Activated CD4-positive, alpha-beta memory T cell treated with anti-CD3 and anti-CD28 coated beads, Interleukin-2, amount 10 ng/mL, durations not matched to agents 7 days and 5 days (primary cell): ENCODE results near the gene MATCAP1. TPM values are rescaled to one million over a fixed set of nuclear protein-coding genes. Genes with fewer than 3 reads are reported as not detected.

ENCODE experiments used
- CTCF ChIA-PET: fragments of 350-600 bp; sonication (Branson Sonifier 250); formaldehyde crosslinking; loops from one replicate; lab custom pipeline; 2021; ENCODE audit warnings: antibody characterized with exemption, inconsistent platforms; lab: Charles Lee
- POLR2A ChIA-PET: fragments of 350-600 bp; sonication (Branson Sonifier 250); formaldehyde crosslinking; loops from one replicate; lab custom pipeline; 2021; ENCODE audit warnings: antibody characterized with exemption; lab: Charles Lee
- DNase-seq: peaks from one replicate; pipeline ENCODE4 v3.0.0-alpha.2; 2020
- H3K27ac Mint-ChIP-seq: one replicate; pipeline ENCODE4 v1.8.0; 2021; ENCODE audit warnings: mild to moderate bottlenecking, mixed read lengths
- H3K27me3 Mint-ChIP-seq: one replicate; pipeline ENCODE4 v1.8.0; 2021; ENCODE audit warnings: mixed read lengths
- H3K36me3 Mint-ChIP-seq: one replicate; pipeline ENCODE4 v1.8.0; 2021; ENCODE audit warnings: low read depth, mixed read lengths
- H3K4me1 Mint-ChIP-seq: one replicate; pipeline ENCODE4 v1.8.0; 2021; ENCODE audit warnings: mixed read lengths
- H3K4me3 Mint-ChIP-seq: one replicate; pipeline ENCODE4 v1.8.0; 2021; ENCODE audit warnings: mild to moderate bottlenecking, mixed read lengths
- H3K9me3 Mint-ChIP-seq: one replicate; pipeline ENCODE4 v1.8.0; 2021; ENCODE audit warnings: mixed read lengths
- total RNA-seq, 2 experiments: library from RNA; stranded (reverse); gene quantifications; one replicate each; pipeline ENCODE4 v1.2.3, GENCODE V29; 2021

MATCAP1 gene
- total RNA-seq, 2 experiments from 2014 or later: 63.9 to 70.9 TPM

DNA sequence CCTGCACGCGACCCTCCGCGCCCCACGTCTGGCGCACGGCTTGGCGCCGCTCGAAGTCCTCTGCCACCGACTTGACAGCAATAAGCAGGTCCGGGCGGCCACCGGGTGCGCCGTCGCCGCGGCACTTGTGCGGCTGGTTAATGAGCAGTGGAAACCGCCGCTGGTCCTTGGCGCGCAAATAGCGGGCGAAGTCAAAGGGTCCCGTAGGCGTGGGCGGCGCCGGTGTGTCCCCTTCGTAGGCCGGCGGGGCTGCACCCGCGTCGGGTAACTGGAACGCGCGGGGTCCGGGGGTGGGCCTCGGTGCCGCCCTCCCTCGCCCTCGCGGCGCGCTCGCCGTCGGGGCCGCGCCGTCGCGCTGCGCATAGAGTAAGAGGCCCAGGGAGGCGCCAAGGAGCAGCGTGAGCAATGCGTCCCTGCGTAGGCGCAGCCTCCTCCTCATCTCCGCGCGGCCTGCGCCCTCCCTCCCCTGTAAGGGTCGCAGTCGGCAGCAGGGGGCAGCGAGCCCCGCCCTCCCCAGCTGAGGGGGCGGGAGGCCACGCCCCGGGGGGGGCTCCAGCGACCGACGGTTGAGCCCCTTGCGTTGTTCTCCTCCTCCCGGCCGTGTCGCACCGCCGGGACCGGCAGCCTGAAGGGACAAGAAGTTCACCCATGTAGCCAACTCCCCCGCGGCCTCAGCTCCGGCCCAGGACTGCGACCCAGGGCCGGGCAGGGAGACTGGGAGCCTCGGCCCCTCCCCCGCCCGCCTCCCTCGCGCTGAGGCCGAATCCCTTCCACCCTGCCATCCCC is 33.5 kb downstream of the MATCAP1 start:
- H3K4me1 Mint-ChIP-seq: peaks cover 37% of the 10 kb centered on the region
- POLR2A ChIA-PET: interaction anchor here (0.6 to 2.9 kb wide), 15 partner anchors 7 to 234 kb away, joined by 3 to 25 read pairs (median 5); partner anchors contain the start of genes FBXL8 and TRADD
- CTCF ChIA-PET: interaction anchor here (0.9 to 6.1 kb wide), 8 partner anchors 9 to 190 kb away, joined by 3 to 152 read pairs (median 6); partner anchors contain the start of genes CES3, FBXL8 and TRADD
- peak overlapping the region; percentile 73 for H3K4me3 Mint-ChIP-seq
- H3K9me3 Mint-ChIP-seq: no peaks in the 10 kb centered on the region
- peak overlapping the region; percentile 71 for H3K27ac Mint-ChIP-seq
- peak; percentile 60 for DNase-seq
- no peaks in the 10 kb centered on the region for H3K27me3 Mint-ChIP-seq
- peaks cover 40% of the 10 kb centered on the region for H3K36me3 Mint-ChIP-seq

GRCh38 chr16:67149276-67150046 is 34.3 kb downstream of the MATCAP1 start:
- no peak overlapping the region for H3K27ac Mint-ChIP-seq
- POLR2A ChIA-PET: interaction anchor here (0.7 to 1.1 kb wide), 5 partner anchors 8 to 136 kb away, joined by 3 to 4 read pairs (median 3); partner anchors contain the start of gene NOL3

DNA sequence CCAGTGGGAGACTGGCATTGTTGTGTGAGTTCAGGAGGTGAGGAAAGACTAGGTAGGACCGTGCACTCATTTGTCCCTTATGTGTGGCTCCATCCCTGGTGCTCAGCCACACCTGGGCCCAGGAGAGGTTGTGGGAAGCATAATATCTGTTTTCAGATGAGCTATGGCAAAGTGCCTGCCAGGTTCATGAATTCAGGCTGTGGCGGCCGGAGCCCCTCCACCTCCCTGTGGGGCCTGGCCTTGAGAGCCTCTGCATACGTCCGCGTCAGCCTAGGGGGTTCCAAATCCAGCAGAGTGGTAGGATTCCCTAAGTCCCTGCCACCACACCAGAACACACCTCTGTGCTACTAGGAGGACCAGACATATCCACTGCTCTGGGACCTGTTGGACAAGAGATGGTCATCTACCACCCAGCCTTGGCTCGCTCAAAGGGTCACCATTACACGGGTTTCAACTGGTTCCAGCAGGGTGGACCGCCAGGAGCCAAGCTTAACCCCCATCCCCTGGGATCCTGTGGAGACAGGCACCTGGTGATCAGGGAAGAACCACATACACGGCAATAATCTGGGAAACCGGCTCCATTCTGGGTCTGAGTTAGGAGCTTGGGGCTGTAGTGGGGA is 35.0 kb downstream of the MATCAP1 start:
- Mint-ChIP-seq H3K27me3 (no peaks in the 10 kb centered on the region), H3K36me3 (peaks cover 41% of the 10 kb centered on the region), H3K27ac (no peak overlapping the region), H3K4me1 (peaks cover 29% of the 10 kb centered on the region), H3K9me3 (no peaks in the 10 kb centered on the region), H3K4me3 (peak overlapping the region; percentile 38)
- DNase-seq: no peak
- ChIA-PET POLR2A (interaction anchor here (0.7 to 1.1 kb wide), 5 partner anchors 9 to 135 kb away, joined by 3 to 4 read pairs (median 3); partner anchors contain the start of gene NOL3), CTCF (interaction anchor here (0.9 kb wide), 1 partner anchor 195 kb away, joined by 3 read pairs; no protein-coding TSS in a partner anchor)

More at GRCh38 chr16:67149276-67150046, 34.3 kb downstream of the MATCAP1 start:
- CTCF ChIA-PET: interaction anchor here (0.9 to 2.3 kb wide), 2 partner anchors 11 to 195 kb away, joined by 3 to 11 read pairs; partner anchors contain the start of genes FBXL8 and TRADD
- H3K4me1 Mint-ChIP-seq: peaks cover 35% of the 10 kb centered on the region
- H3K4me3 Mint-ChIP-seq: peak overlapping the region; percentile 43
- no peaks in the 10 kb centered on the region for H3K9me3 Mint-ChIP-seq
- H3K36me3 Mint-ChIP-seq: peaks cover 44% of the 10 kb centered on the region
- DNase-seq: no peak
- H3K27me3 Mint-ChIP-seq: no peaks in the 10 kb centered on the region

GRCh38 chr16:67148221-67148620 is 35.5 kb downstream of the MATCAP1 start:
- peaks cover 25% of the 10 kb centered on the region for H3K4me1 Mint-ChIP-seq
- ChIA-PET POLR2A (no interaction called here), CTCF (no interaction called here)
- H3K27ac Mint-ChIP-seq: no peak overlapping the region
- DNase-seq: no peak
- H3K36me3 Mint-ChIP-seq: peaks cover 41% of the 10 kb centered on the region
- no peaks in the 10 kb centered on the region for H3K9me3 Mint-ChIP-seq
- no peak overlapping the region for H3K4me3 Mint-ChIP-seq
- H3K27me3 Mint-ChIP-seq: no peaks in the 10 kb centered on the region

DNA sequence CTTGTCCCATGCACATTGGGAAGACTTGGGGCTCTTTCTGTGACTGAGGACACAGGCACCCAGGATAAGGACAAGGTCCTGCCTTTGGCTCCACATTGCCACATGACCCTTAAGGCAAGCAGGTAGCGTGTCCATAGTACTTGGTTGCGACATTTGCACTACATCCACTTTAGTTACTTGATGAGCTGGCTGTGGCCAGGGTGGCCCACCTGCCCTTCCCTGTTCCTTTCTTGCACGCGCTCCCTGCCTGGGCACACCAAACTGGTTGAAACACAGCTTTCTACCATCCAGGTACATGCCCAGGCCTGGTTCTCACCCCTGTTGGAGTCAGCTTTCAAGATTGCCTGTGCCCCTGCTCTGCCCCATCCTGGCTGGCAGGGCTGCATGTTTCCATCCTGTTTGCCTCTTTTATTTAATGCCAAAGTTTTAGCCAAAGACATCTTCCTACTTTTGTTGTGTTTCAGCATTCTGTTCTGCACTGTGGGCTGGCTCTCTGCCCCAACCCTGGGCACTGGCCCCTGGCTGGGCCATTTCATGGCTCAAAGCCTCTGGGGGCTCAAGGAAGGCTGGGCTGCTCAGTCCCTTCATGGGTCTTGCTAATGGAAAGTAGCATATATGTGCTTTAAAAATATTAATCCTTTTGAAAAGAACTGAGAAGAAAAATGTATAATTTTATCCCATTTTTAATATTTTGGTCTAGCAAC is 36.2 kb downstream of the MATCAP1 start:
- no peak overlapping the region for H3K4me3 Mint-ChIP-seq
- H3K36me3 Mint-ChIP-seq: peaks cover 37% of the 10 kb centered on the region
- ChIA-PET POLR2A (interaction anchor here (0.9 kb wide), 1 partner anchor 110 kb away, joined by 3 read pairs; no protein-coding TSS in a partner anchor), CTCF (interaction anchor here (1.2 kb wide), 1 partner anchor 8 kb away, joined by 3 read pairs; no protein-coding TSS in a partner anchor)
- peak overlapping the region; percentile 68 for H3K27ac Mint-ChIP-seq
- H3K27me3 Mint-ChIP-seq: no peaks in the 10 kb centered on the region
- H3K9me3 Mint-ChIP-seq: no peaks in the 10 kb centered on the region
- peaks cover 19% of the 10 kb centered on the region for H3K4me1 Mint-ChIP-seq
- no peak for DNase-seq

GRCh38 chr16:67146523-67147357 is 37.0 kb downstream of the MATCAP1 start:
- DNase-seq: no peak
- POLR2A ChIA-PET: interaction anchor here (0.9 kb wide), 1 partner anchor 109 kb away, joined by 3 read pairs; no protein-coding TSS in a partner anchor
- Mint-ChIP-seq H3K4me1 (peaks cover 15% of the 10 kb centered on the region), H3K27me3 (no peaks in the 10 kb centered on the region), H3K27ac (peak overlapping the region; percentile 35), H3K4me3 (no peak overlapping the region), H3K36me3 (peaks cover 40% of the 10 kb centered on the region), H3K9me3 (no peaks in the 10 kb centered on the region)
- CTCF ChIA-PET: interaction anchor here (1.2 kb wide), 1 partner anchor 8 kb away, joined by 3 read pairs; no protein-coding TSS in a partner anchor

DNA sequence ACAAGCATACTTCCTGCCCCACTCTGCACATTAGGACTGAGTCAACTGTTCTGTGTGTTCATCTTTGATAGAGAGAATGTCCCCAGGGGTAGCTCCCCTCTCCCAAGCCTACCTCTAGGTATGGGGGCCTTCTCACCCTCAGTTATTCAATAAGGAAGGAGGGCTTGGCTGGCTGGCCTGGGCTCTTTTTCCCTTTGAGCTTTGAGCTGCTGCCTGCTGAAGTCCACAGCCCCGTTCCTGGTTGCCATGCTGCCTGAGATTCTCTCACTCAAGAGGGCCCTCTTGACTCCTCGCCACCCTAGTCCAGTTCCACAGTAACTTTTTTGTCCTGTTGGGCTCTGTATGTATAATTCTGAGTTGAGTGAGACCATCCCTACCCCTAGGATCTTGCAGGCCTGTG is 38.0 kb downstream of the MATCAP1 start:
- no peak for DNase-seq
- H3K27ac Mint-ChIP-seq: no peak overlapping the region
- H3K27me3 Mint-ChIP-seq: no peaks in the 10 kb centered on the region
- POLR2A ChIA-PET: no interaction called here
- peaks cover 6% of the 10 kb centered on the region for H3K4me1 Mint-ChIP-seq
- no peak overlapping the region for H3K4me3 Mint-ChIP-seq
- H3K9me3 Mint-ChIP-seq: no peaks in the 10 kb centered on the region
- CTCF ChIA-PET: interaction anchor here (3.2 kb wide), 1 partner anchor 9 kb away, joined by 16 read pairs; no protein-coding TSS in a partner anchor
- H3K36me3 Mint-ChIP-seq: peaks cover 45% of the 10 kb centered on the region

- H3K27ac Mint-ChIP-seq: no peak overlapping the region
- CTCF ChIA-PET: interaction anchor here (3.2 kb wide), 1 partner anchor 10 kb away, joined by 16 read pairs; no protein-coding TSS in a partner anchor
- peaks cover 6% of the 10 kb centered on the region for H3K4me1 Mint-ChIP-seq
- POLR2A ChIA-PET: interaction anchor here (1.0 to 1.6 kb wide), 2 partner anchors 14 to 193 kb away, joined by 3 to 4 read pairs; partner anchors contain the start of gene TRADD
- H3K36me3 Mint-ChIP-seq: peaks cover 51% of the 10 kb centered on the region
- no peaks in the 10 kb centered on the region for H3K9me3 Mint-ChIP-seq
- no peak for DNase-seq
- no peaks in the 10 kb centered on the region for H3K27me3 Mint-ChIP-seq
- no peak overlapping the region for H3K4me3 Mint-ChIP-seq
Observed at GRCh38 chr16:67144943-67145342, 38.8 kb downstream of the MATCAP1 start.

DNA sequence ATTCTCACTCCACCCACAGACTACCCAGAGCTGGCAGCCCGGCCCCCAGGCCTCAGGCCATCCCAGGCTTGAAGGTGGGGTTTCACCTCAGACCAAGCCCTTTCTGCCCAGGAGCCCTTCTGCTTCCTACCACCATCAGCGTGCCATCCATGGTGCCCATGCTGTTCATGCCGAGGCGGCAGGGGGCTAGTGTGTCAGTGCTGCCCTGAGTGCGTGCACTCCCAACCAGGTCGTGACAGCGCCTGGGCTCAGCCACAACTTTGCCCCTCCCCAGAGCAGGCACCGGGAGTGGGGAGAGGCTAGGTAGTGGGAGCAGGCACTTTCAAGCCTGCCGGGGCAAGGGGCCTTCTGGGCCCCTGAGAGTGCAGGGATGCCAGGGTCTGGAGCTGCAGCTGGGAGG is 41.4 kb downstream of the MATCAP1 start:
- ChIA-PET POLR2A (interaction anchor here (2.1 to 2.8 kb wide), 2 partner anchors 12 to 16 kb away, joined by 10 read pairs; partner anchors contain the start of genes FBXL8 and TRADD), CTCF (interaction anchor here (2.2 kb wide), 1 partner anchor 13 kb away, joined by 10 read pairs; no protein-coding TSS in a partner anchor)
- Mint-ChIP-seq H3K27ac (no peak overlapping the region), H3K9me3 (no peaks in the 10 kb centered on the region), H3K4me3 (no peak overlapping the region), H3K36me3 (peaks cover 38% of the 10 kb centered on the region), H3K4me1 (no peaks in the 10 kb centered on the region), H3K27me3 (no peaks in the 10 kb centered on the region)
- no peak for DNase-seq

- no peak for DNase-seq
- H3K9me3 Mint-ChIP-seq: no peaks in the 10 kb centered on the region
- H3K27ac Mint-ChIP-seq: no peak overlapping the region
- peaks cover 38% of the 10 kb centered on the region for H3K36me3 Mint-ChIP-seq
- no peaks in the 10 kb centered on the region for H3K27me3 Mint-ChIP-seq
- no peak overlapping the region for H3K4me3 Mint-ChIP-seq
- H3K4me1 Mint-ChIP-seq: no peaks in the 10 kb centered on the region
- ChIA-PET CTCF (interaction anchor here (0.9 to 2.2 kb wide), 3 partner anchors 9 to 123 kb away, joined by 3 to 10 read pairs (median 4); partner anchors contain the start of gene B3GNT9), POLR2A (interaction anchor here (0.8 to 2.8 kb wide), 5 partner anchors 10 to 111 kb away, joined by 3 to 10 read pairs (median 6); partner anchors contain the start of genes FBXL8, PHAF1 and TRADD)
Observed at GRCh38 chr16:67141391-67141790, 42.4 kb downstream of the MATCAP1 start.
